IgD-negative memory B cell (primary cell): ENCODE results near the gene MLLT3. TPM values are rescaled to one million over a fixed set of nuclear protein-coding genes. Genes with fewer than 3 reads are reported as not detected.

Experiments
- H3K27ac Mint-ChIP-seq, 3 donors: one replicate each; pipeline ENCODE4 v1.8.0; 2020 to 2022; ENCODE audit warnings: mild to moderate bottlenecking in 3 of 3, mixed read lengths in 3 of 3, moderate library complexity in 1 of 3
- H3K27me3 Mint-ChIP-seq: one replicate; pipeline ENCODE4 v1.8.0; 2021; ENCODE audit warnings: mixed read lengths
- H3K36me3 Mint-ChIP-seq: one replicate; pipeline ENCODE4 v1.8.0; 2020; ENCODE audit warnings: mild to moderate bottlenecking, mixed read lengths
- H3K4me1 Mint-ChIP-seq, 3 donors: one replicate each; pipeline ENCODE4 v1.8.0; 2020 to 2022; ENCODE audit warnings: mixed read lengths in 3 of 3, mild to moderate bottlenecking in 1 of 3
- H3K4me3 Mint-ChIP-seq, 4 donors: one replicate each; pipeline ENCODE4 v1.8.0; 2020 to 2022; ENCODE audit warnings: mild to moderate bottlenecking in 4 of 4, mixed read lengths in 4 of 4, moderate library complexity in 3 of 4
- H3K9me3 Mint-ChIP-seq, 3 donors: one replicate each; pipeline ENCODE4 v1.8.0; 2020 to 2021; ENCODE audit warnings: mixed read lengths in 3 of 3, mild to moderate bottlenecking in 1 of 3
- polyA plus RNA-seq: library from polyadenylated mRNA; unstranded; fragments of 300-500 nt; fragmentation: Illumina TruSeq; gene quantifications from one replicate; pipeline ENCODE4 v1.2.3, GENCODE V29; 2021

Gene MLLT3
- polyA plus RNA-seq, 1 donor from 2014 or later, result 3.2 TPM

DNA sequence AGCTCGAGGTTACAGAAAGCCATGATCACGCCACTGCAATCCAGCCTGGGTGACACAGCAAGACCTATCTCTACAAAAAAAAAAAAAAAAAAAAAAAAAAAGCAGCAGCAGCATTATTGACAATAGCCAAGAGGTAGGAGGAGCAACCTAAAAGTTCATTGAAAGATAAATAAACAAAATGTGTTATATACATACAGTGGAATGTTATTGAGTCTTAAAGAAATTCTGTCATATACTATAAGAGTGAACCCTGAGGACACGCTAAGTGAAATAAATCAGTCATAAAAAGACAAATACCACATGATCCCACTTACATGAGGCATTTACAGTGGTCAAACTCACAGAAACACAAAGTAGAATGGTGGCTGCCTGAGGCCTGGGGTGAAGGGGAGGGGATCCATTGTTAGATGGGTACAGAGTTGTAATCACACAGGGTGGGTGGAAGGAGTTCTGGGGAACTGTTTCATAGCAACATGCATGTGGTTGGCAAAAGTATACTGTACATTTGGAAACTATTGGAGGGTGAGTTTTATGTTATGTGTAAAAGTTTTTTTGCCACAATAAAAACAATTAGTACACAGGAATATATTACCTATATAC, 77.2 kb downstream of the MLLT3 start:
- Mint-ChIP-seq H3K36me3 (peaks cover 4% of the 10 kb centered on the region), H3K9me3 (peaks cover 0 to 13% (median 8%) of the 10 kb centered on the region in 3 donors), H3K4me1 (no peaks in the 10 kb centered on the region), H3K27me3 (peaks cover 4% of the 10 kb centered on the region), H3K4me3 (no peak overlapping the region), H3K27ac (no peak overlapping the region)

DNA sequence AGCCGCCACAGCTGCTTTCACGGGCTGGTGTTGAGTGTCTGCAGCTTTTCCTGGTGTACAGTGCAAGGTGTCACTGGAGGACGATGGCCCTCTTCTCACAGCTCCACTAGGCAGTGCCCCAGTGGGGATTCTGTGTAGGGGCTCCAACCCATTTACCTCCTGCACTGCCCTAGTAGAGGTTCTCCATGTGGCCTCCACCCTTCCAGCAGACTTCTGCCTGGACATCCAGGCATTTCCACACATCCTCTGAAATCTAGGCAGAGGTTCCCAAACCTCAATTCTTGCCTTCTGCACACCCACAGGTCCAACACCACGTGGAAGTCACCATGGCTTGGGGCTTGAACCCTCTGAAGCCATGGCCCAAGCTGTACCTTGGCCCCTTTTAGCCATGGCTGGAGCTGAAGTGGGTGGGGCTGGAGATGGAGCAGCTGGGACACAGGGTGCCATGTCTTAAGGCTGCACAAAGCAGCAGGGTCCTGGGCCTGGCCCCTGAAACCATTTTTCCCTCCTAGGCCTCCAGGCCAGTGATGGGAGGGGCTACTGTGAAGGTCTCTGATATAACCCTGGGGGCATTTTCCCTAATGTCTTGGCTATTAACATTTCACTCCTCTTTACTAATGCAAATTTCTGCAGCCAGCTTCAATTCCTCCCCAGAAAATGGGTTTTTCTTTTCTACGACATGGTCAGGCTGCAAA, 82.0 kb downstream of the MLLT3 start:
- Mint-ChIP-seq H3K4me3 (no peak overlapping the region), H3K9me3 (peaks cover 0 to 26% (median 15%) of the 10 kb centered on the region in 3 donors), H3K27me3 (peaks cover 4% of the 10 kb centered on the region), H3K36me3 (peaks cover 4% of the 10 kb centered on the region), H3K4me1 (no peaks in the 10 kb centered on the region), H3K27ac (no peak overlapping the region)

DNA sequence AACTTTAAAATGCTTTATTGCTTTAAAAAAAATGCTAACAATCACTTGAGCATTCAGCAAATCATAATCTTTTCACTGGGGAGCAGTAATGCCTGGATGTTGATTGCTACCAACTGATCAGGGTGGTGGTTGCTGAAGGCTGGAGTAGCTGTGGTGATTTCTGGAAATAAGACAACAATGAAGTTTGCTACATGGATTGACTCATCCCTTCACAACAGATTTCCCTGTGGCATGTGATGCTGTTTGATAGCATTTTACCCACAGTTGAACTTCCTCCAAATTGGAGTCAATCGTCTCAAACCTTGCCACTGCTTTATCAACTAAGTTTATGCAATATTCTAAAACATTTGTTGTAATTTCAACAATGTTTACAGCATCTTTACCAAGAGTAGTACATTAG, 83.3 kb downstream of the MLLT3 start:
- Mint-ChIP-seq H3K27me3 (peaks cover 2% of the 10 kb centered on the region), H3K27ac (no peak overlapping the region), H3K36me3 (peaks cover 4% of the 10 kb centered on the region), H3K9me3 (peaks cover 0 to 26% (median 15%) of the 10 kb centered on the region in 3 donors), H3K4me1 (no peaks in the 10 kb centered on the region), H3K4me3 (no peak overlapping the region)

- Mint-ChIP-seq H3K36me3 (peaks cover 4% of the 10 kb centered on the region), H3K4me1 (no peaks in the 10 kb centered on the region), H3K27me3 (no peaks in the 10 kb centered on the region), H3K27ac (no peak overlapping the region), H3K9me3 (peaks cover 0 to 26% (median 15%) of the 10 kb centered on the region in 3 donors), H3K4me3 (no peak overlapping the region)
Measured at GRCh38 chr9:20538092-20538491, 84.2 kb downstream of the MLLT3 start.

GRCh38 chr9:20537294-20537693, 85.0 kb downstream of the MLLT3 start:
- Mint-ChIP-seq H3K9me3 (peaks cover 0 to 26% (median 15%) of the 10 kb centered on the region in 3 donors), H3K4me1 (no peaks in the 10 kb centered on the region), H3K27me3 (no peaks in the 10 kb centered on the region), H3K27ac (no peak overlapping the region), H3K4me3 (no peak overlapping the region), H3K36me3 (peaks cover 4% of the 10 kb centered on the region)

DNA sequence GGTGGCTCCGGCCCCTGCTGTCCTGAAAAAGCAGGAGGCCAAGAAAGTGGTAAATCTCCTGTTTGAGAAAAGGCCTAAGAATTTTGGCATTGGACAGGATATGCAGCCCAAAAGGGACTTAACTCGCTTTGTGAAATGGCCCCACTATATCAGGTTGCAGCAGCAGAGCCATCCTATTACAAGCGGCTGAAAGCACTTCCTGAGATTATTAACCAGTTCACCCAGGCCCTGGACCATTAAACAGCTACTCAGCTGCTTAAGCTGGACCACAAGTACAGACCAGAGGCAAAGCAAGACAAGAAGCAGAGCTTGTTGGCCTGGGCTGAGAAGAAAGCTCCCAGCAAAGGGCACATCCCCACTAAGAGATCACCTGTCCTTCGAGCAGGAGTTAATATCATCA, 89.7 kb downstream of the MLLT3 start:
- H3K36me3 Mint-ChIP-seq, result no peaks in the 10 kb centered on the region
- no peaks in the 10 kb centered on the region for H3K9me3 Mint-ChIP-seq
- no peaks in the 10 kb centered on the region for H3K4me1 Mint-ChIP-seq
- H3K27ac Mint-ChIP-seq, result no peak overlapping the region
- H3K4me3 Mint-ChIP-seq, result no peak overlapping the region
- H3K27me3 Mint-ChIP-seq, result no peaks in the 10 kb centered on the region

DNA sequence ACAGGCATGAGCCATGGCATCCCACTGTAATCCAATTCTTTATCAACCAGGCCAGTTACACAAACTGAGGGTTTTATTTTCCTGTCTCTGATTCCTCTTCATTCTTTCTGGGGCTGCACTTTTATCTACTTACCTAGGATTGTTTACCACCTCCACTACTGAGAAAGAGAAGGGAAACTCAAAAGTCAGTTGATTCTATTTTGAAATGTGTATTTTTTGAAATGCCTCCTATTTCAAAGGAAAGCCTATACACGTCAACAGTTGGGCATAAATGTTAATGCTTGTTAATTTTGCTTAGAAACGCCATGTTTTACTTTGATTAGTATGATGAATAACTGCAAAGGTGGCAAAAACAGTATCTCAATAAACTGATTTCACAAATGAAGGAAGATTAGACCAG, 92.5 kb downstream of the MLLT3 start:
- no peaks in the 10 kb centered on the region for H3K36me3 Mint-ChIP-seq
- no peaks in the 10 kb centered on the region for H3K27me3 Mint-ChIP-seq
- no peak overlapping the region for H3K4me3 Mint-ChIP-seq
- H3K27ac Mint-ChIP-seq, result no peak overlapping the region
- no peaks in the 10 kb centered on the region for H3K9me3 Mint-ChIP-seq
- peaks cover 1 to 8% (median 4%) of the 10 kb centered on the region in 3 donors for H3K4me1 Mint-ChIP-seq

DNA sequence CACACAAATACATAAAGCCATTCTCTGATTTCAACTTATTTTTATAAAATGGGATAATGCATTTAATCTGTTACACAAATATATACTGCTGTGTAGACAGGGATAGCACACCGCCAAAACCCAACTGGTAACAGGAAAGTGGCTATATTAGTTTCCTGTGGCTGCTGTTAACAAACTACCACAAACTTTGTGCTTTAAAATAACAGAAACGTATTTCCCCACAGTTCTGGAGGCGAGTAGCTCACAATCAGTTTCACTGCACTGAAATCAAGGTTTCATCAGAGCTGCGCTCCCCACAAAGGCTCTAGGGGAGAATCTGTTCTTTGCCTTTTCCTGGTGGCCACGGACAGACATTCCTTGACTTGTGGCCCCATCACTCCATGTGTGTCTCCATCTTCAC, 94.0 kb downstream of the MLLT3 start:
- Mint-ChIP-seq H3K4me3 (no peak overlapping the region), H3K36me3 (no peaks in the 10 kb centered on the region), H3K4me1 (peaks cover 1 to 8% (median 4%) of the 10 kb centered on the region in 3 donors), H3K27ac (no peak overlapping the region), H3K9me3 (no peaks in the 10 kb centered on the region), H3K27me3 (no peaks in the 10 kb centered on the region)

DNA sequence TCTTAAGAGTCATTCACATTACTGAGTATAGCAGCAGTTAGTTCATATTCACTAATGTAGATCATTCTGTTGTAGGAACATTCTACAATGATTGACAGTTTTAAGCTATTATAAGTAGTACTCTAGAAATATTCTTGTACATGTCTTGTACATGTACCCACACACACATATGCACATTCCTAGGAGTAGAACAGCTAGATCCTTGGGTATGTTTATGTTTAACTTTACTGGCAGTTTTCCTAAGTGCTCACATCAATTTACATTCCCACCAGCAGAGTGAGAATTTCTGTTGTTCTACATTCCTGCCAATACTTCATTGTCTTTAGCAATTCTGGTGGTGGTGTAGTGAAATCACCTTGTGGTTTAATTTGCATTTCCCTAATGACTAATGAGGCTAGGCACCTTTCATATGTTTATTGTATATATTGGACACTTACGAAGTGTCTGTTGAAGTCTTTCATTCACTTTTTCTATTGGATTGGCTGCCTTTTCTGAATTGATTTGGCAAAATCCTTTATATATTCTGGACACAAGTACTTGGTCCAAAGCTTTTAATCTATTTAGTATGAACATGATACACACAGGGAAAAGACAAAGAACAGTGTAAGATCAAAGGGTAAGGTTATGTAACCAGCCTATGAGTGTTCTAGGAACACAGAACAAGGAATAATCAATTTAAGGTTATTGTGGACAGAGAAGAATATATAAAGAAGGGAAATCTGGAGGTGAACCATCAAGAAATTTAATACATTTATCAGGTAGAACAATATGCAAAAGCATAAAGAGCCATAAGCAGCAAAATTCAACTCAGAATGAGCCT, 95.6 kb downstream of the MLLT3 start:
- no peaks in the 10 kb centered on the region for H3K36me3 Mint-ChIP-seq
- H3K9me3 Mint-ChIP-seq, result no peaks in the 10 kb centered on the region
- H3K4me3 Mint-ChIP-seq, result no peak overlapping the region
- H3K27me3 Mint-ChIP-seq, result no peaks in the 10 kb centered on the region
- peaks cover 1 to 8% (median 4%) of the 10 kb centered on the region in 3 donors for H3K4me1 Mint-ChIP-seq
- no peak overlapping the region for H3K27ac Mint-ChIP-seq

DNA sequence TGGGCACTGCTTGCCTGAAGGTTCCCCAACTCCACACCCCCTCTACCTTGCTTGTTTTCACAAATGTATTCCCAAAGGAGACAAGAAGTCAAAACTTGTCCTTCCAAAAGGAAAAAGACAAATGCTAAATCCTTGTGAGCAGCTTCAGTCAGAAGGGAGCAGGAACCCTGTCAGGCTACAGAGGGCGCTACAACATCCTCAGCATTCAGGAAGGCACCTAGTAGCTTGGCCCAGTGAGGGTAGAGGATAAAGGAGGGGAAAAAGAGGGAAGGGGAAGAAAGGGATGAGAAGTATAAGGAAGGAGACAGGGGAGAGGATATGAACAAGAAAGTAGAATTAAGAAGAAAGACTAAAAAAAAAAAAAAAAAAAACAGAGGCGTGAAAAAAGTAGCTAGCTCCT, 97.5 kb downstream of the MLLT3 start:
- peaks cover 1 to 8% (median 4%) of the 10 kb centered on the region in 3 donors for H3K4me1 Mint-ChIP-seq

DNA sequence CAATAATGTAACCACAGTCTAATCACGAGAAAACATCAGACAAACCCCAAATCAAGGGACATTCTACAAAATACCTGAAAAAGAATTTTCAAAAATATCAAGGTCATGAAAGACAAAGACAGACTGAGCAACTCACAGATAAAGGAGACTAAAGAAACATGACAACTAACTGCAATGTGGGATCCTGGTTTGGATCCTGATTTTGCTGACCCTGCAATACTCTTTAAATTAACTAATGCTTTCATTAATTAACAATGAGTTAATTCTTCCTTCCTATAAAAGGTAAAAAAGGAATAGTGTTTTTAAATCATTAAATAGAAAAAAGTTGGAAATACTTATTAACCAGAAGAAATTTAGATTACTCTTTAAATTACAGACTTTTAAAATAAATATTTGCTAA, 103.6 kb downstream of the MLLT3 start:
- no peaks in the 10 kb centered on the region for H3K4me1 Mint-ChIP-seq
- H3K27me3 Mint-ChIP-seq, result peaks cover 2% of the 10 kb centered on the region
- H3K36me3 Mint-ChIP-seq, result no peaks in the 10 kb centered on the region
- no peaks in the 10 kb centered on the region for H3K9me3 Mint-ChIP-seq
- no peak overlapping the region for H3K4me3 Mint-ChIP-seq
- no peak overlapping the region for H3K27ac Mint-ChIP-seq

More for the DNA sequence above, 97.5 kb downstream of the MLLT3 start:
- Mint-ChIP-seq H3K27ac (no peak overlapping the region), H3K4me3 (no peak overlapping the region), H3K36me3 (no peaks in the 10 kb centered on the region), H3K9me3 (no peaks in the 10 kb centered on the region), H3K27me3 (no peaks in the 10 kb centered on the region)

DNA sequence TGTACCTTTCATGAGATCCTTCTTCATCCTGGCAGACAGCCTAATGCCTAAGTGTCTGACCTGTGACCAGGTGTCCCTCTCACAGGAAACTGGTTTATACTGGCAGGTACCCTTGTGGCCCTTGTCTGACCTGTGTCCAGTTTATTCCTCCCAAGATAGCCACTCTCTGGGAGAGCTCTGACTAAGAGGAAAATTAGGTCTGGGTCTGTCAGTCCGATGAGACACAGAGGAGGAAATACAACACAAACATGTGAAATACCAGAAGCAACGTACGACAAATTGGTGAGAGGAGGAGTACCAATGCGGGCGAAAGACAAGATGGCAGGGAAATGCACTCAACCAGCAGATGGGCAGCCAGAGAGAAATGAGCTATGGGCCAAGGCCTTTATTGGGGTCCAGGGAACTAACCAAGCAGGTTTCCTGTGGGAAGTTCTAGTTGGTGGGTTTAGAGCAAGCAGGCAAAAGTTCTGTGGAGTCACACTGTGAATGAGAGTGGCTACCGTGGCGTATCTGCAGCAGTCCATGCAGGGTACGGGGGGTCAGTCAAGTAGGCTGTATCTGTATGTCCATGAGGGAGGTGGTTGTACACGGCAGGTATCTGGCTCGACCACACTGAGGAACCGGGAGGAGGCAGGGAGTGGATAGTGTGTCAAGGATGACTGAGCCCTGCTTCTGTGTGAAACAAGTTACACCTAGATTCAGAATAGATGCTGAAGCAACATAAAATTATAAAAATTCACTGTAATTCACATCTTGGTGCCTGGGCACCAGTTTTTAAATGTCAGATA, 109.0 kb downstream of the MLLT3 start:
- Mint-ChIP-seq H3K4me1 (peaks cover 2% of the 10 kb centered on the region in 3 donors), H3K9me3 (peaks cover 0 to 3% (median 0%) of the 10 kb centered on the region in 3 donors), H3K27ac (no peak overlapping the region), H3K36me3 (no peaks in the 10 kb centered on the region), H3K4me3 (no peak overlapping the region), H3K27me3 (peaks cover 2% of the 10 kb centered on the region)

- Mint-ChIP-seq H3K36me3 (no peaks in the 10 kb centered on the region), H3K27me3 (peaks cover 1% of the 10 kb centered on the region), H3K4me3 (no peak overlapping the region), H3K27ac (no peak overlapping the region), H3K4me1 (peaks cover 6% of the 10 kb centered on the region in 3 donors), H3K9me3 (peaks cover 0 to 3% (median 0%) of the 10 kb centered on the region in 3 donors)
Measured at GRCh38 chr9:20512636-20513035, 109.7 kb downstream of the MLLT3 start.

- H3K4me3 Mint-ChIP-seq, result no peak overlapping the region
- H3K9me3 Mint-ChIP-seq, result peaks cover 0 to 3% (median 0%) of the 10 kb centered on the region in 3 donors
- H3K27ac Mint-ChIP-seq, result no peak overlapping the region
- H3K27me3 Mint-ChIP-seq, result no peaks in the 10 kb centered on the region
- peaks cover 6 to 9% (median 6%) of the 10 kb centered on the region in 3 donors for H3K4me1 Mint-ChIP-seq
- H3K36me3 Mint-ChIP-seq, result no peaks in the 10 kb centered on the region
Measured at GRCh38 chr9:20512106-20512505, 110.2 kb downstream of the MLLT3 start.

DNA sequence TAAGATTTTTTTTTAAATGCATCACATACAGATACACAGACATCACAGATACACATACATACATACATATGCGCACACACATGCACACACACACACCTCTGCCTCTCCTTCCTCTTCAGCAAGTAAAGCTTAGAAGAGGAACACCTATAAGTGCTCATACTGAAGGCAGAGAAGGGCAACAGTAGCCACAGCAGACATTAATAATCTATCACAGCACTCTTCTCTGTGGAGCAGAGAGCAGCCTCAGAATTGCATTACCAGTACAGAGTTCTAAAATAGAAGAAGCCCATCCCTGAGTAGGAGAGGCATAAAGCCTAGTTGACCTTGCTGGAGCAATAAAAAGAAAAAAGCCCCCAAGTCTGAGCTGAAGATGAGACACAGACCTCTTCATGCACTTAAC, 110.6 kb downstream of the MLLT3 start:
- no peaks in the 10 kb centered on the region for H3K36me3 Mint-ChIP-seq
- H3K4me1 Mint-ChIP-seq, result peaks cover 6 to 9% (median 6%) of the 10 kb centered on the region in 3 donors
- peaks cover 0 to 3% (median 0%) of the 10 kb centered on the region in 3 donors for H3K9me3 Mint-ChIP-seq
- no peaks in the 10 kb centered on the region for H3K27me3 Mint-ChIP-seq
- no peak overlapping the region for H3K4me3 Mint-ChIP-seq
- no peak overlapping the region for H3K27ac Mint-ChIP-seq
